Adrenal gland (tissue), 5 donors: ENCODE data around the gene IQGAP1.

Experiments
- CTCF ChIP-seq, 6 experiments: fragments of 450-650 bp in 4 of 6; fragments of 200-600 bp in 2 of 6; sonication (generic) in 1 of 6; IDR thresholded peaks; 1 replicate in 5 of 6; 2 replicates in 1 of 6; pipeline versions ENCODE4 v1.5.1 to v1.8.0; 2016 to 2021; ENCODE audit warnings: antibody characterized with exemption in 6 of 6, mild to moderate bottlenecking in 2 of 6, moderate library complexity in 1 of 6
- POLR2A ChIP-seq, 2 donors: fragments of 450-650 bp; IDR thresholded peaks; one replicate each; pipeline ENCODE4 v1.6.1; 2017; ENCODE audit warnings: antibody characterized with exemption in 2 of 2, mild to moderate bottlenecking in 2 of 2, moderate library complexity in 1 of 2
- donor health status: DM: no; HTN: no; CAD: no.

- TF ChIP-seq CTCF (IDR thresholded peaks at IDR 0.05), result no peak
- no peak for TF ChIP-seq POLR2A (IDR thresholded peaks at IDR 0.05)
Measured at GRCh38 chr15:90487186-90487585, 99.1 kb downstream of the IQGAP1 start.
